HG02763 (cell line): Measurements from ENCODE around the gene ZNF786.
"Not testable (repeated sequence)": the region's sequence is repeated elsewhere in the genome, so short reads cannot be mapped to it uniquely, and the experiment has no call there.

Source experiments
- ATAC-seq: cut with Tn5 transposase; IDR thresholded peaks from one replicate; pipeline ENCODE4 v1.9.1; 2021; ENCODE audit warnings: mild to moderate bottlenecking, moderate library complexity; ENCODE audit not compliant: unreplicated experiment

Gene ZNF786, protein sequence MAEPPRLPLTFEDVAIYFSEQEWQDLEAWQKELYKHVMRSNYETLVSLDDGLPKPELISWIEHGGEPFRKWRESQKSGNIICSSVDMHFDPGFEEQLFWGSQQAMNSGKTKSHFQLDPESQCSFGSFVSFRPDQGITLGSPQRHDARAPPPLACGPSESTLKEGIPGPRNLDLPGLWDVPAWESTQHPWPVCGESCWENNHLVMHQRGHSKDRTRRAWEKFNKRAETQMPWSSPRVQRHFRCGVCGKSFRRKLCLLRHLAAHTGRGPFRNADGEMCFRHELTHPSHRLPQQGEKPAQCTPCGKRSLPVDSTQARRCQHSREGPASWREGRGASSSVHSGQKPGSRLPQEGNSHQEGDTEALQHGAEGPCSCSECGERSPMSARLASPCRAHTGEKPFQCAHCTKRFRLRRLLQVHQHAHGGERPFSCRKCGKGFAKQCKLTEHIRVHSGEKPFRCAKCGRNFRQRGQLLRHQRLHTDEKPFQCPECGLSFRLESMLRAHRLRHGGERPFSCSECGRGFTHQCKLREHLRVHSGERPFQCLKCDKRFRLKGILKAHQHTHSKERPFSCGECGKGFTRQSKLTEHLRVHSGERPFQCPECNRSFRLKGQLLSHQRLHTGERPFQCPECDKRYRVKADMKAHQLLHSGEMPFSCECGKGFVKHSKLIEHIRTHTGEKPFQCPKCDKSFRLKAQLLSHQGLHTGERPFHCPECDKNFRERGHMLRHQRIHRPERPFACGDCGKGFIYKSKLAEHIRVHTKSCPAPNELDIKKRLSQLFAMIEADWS

DNA sequence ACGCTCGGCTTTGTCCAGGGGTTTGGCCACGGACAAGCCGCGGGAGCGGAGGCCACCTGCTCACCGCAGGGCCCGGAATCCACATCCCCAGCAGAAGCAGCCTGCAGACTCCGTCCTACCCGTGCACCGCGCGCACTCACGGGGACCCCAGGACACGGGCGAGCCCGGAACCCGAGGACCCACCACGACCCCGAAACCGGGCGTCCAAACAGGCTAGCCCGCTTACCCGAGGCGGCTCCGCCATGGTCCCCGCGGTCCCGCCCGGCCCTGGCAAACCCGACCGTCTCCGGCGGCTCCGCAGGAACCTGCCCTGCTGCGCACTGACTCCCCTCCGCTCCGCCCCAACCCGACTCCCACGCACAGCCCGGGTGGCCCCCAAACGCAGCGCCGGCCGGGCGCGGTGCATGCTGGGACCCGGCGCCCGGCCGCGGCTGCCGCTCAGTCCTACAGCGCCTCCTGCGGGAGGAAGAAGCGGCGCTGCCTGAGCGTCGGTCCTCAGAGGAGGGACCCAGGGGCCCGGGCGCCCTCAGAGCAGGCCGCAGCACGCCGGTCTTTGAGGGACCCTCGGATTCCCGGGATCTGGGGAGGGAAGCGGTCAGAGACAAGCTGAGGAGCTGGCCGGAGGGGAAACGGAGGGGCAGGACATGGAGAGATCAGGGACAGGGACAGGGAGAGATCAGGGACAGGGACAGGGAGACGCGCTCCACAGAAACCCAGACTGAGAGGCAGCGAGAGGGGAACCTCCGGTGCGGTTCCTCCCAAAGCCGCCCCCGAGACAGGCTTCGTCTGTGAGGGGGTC, at the start of gene ZNF786:
Gene ZNF786 (minus strand): TSS at position 322 of the 799 bp plus-strand sequence. CDS start 78 bp downstream, at position 244.
- peak; percentile 87 for ATAC-seq

GRCh38 chr7:149136118-149136517, 45.6 kb upstream of the ZNF786 start:
- ATAC-seq: no peak

- ATAC-seq: no peak
These were observed 42.7 kb upstream of the ZNF786 start for GRCh38 chr7:149133028-149133710.

DNA sequence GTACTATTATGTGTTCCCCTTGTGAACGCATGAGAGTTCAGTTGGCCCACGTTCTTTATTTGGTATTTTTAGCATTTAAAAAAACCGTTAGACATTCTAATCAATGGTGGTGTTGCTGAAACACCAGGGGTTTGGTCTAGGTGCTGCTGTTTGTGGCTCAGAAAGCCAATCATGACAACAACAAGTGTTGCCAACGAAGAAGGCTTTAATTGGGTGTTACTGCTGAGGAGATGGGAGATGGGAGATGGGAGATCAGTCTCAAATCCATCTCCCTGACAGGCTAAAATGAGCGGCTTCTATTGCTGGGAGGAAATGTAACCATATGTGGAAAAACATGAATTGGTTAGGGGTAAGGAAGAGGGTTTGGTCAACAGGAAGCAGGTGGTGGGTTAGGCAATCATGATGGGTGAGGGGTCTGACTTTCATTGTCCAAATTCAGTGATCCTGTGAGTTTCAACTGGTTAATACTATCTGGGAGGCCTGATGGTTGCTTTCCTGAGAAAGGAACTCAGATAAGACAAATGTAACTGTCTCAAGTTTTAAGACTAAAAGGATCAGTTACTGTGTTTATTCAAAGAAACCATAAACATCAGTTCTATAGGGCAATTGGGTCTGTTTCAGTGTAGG, 40.2 kb upstream of the ZNF786 start:
- no peak for ATAC-seq

GRCh38 chr7:149126662-149127266, 36.2 kb upstream of the ZNF786 start:
- peak; percentile 49 for ATAC-seq

- peak; percentile 85 for ATAC-seq
These were observed 35.5 kb upstream of the ZNF786 start, which contains the start of gene ZNF425 for GRCh38 chr7:149125863-149126661. TSS of gene ZNF425 (minus strand) at chr7:149126324. CDS start at chr7:149126213, 111 bp downstream.

- no peak for ATAC-seq
These were observed 34.8 kb upstream of the ZNF786 start for GRCh38 chr7:149125189-149125862.

DNA sequence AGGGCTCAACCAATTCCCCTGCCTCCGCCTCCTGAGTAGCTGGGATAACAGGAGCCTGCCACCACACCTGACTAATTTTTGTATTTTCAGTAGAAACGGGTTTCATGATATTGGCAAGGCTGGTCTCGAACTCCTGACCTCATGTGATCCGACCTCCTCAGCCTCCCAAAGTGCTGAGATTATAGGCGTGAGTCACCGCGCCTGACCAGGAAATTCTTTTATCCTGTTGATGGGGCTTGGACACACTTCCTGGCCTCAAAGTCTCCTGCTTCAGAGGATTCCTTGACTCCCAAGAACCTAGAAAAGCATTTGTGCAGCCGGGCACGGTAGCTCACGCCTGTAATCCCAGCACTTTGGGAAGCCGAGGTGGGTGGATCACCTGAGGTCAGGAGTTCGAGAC, 19.5 kb upstream of the ZNF786 start:
- no peak for ATAC-seq

DNA sequence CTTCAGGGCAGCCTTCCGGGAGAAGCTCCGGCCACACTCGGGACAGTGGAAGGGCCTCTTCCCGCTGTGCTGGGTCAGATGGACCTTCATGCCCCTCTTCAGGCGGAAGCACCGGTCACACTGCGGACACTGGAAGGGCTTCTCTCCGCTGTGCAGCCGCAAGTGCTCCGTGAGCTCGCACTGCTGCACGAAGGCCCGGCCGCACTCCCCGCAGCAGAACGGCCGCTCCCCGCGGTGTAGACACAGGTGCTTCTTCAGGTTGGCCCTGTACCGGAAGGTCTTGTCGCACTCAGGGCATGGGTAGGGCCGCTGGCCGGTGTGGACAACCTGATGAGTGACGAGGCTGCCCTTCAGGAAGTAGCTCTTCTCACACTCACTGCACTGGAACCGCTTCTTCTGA, 14.2 kb upstream of the ZNF786 start:
- ATAC-seq: no peak

GRCh38 chr7:149104214-149104613, 13.7 kb upstream of the ZNF786 start:
- ATAC-seq: no peak

DNA sequence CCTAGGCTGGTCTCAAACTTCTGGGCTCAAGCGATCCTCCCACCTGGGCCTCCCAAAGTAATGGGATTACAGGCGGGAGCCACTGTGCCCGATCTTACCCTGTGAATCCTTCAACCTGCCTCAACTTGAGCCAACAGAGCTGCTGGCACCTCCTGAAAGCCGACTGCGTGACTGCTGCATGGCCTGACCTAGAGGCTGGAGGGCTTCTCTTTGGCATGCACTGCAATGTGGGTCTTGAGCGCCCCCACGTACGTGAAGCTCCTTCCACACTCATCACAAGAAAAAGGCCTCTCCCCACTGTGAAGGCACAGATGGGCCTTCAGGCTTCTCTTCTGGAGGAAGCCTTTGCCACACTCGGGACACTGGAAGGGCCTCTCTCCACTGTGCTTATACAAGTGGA, 12.9 kb upstream of the ZNF786 start:
- ATAC-seq: no peak

- no peak for ATAC-seq
These were observed 12.1 kb upstream of the ZNF786 start for GRCh38 chr7:149102666-149103065.

DNA sequence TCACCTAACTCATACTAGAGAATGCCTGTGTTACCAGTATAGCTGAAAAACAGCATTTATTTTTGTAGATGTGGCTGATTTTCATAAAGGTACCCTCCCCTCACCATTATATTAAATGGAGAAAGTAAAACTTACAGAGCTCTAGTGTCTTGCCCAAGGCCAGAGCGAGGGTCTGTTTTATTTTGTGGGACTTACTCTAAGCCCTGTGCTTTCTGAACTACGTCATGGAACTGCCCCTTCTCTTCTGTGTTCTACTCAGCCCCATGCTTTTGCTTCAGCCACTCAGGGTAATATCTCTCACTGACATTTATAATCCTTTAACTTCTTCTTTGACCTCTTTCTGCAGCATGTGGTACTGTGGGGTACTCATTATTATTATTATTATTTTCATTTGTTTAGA, 10.3 kb upstream of the ZNF786 start:
- no peak for ATAC-seq

DNA sequence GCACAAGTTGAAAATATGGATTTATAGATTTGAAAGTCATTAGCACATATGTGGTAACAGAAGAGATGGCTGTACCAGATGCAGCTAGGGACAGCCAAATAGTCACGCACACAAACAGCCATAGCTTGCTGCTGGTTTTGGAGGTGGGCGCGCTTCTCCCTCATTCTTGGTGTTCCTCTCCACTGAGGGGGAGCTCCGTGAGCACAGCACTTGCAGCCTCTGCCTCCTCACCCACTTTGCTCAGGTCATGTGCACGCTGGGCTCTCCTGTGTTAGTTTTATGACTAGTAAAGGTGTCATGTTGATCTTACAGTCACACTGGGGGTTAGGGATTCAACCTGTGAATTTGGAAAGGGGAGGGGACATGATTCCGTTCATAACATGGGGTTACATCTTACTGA, 8.5 kb upstream of the ZNF786 start:
- ATAC-seq: no peak

DNA sequence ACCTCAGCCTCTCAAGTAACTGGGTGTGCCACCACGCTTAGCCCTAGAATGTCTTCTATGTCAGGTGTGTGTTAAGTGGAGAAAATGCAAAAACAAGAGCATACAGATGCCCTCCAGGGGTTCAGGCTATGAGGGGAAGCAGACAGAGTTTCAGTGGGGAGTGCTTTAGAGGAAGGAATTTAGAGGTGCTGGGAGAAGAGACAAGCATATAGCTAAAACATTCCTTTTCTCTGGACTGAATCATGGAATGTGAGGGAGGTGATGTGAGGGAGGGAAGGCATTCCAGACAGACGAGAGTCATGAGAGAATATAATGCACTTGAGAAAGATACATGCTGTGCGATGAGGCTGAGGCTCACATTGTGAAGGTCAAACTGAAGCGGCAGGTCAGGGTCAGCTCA, 6.6 kb upstream of the ZNF786 start:
- no peak for ATAC-seq

GRCh38 chr7:149093228-149093627, 2.7 kb upstream of the ZNF786 start:
- no peak for ATAC-seq

- ATAC-seq: not testable (repeated sequence)
These were observed 1.7 kb upstream of the ZNF786 start for GRCh38 chr7:149092244-149092643.

DNA sequence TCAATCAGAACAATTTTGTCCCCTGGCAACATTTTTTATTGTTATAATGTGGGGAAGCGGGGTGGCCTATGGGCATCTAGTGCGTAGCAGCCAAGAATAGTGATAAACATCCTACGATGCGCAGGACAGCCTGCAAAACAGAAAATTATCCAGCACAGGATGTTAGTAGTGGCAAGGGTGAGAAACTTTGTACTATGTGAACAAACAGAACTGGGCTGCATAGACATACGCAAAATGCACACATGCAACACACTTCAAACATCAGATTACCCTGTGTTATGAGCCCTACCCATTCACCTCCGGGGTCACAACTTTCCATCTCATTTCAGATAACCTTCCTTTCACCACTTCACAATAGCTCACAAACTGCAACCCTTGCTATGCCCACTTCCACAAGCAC, 3.1 kb downstream of the ZNF786 start:
- no peak for ATAC-seq
